WI38 (cell line): Measurements from ENCODE around the gene SAXO2.
"Not testable (repeated sequence)": the region's sequence is repeated elsewhere in the genome, so short reads cannot be mapped to it uniquely, and the experiment has no call there.

Experiments
- H3K4me3 ChIP-seq: 2 replicates; pipeline ENCODE4 v1.5.1; 2011; ENCODE audit warnings: low read depth, mild to moderate bottlenecking, control low read depth, low read length
- TF ChIP-seq, protein P1 (sequence below): IDR thresholded peaks from 2 replicates; pipeline ENCODE4 v1.5.1; 2012; ENCODE audit warnings: low read depth, mild to moderate bottlenecking, control low read depth, low read length

SAXO2 gene

DNA sequence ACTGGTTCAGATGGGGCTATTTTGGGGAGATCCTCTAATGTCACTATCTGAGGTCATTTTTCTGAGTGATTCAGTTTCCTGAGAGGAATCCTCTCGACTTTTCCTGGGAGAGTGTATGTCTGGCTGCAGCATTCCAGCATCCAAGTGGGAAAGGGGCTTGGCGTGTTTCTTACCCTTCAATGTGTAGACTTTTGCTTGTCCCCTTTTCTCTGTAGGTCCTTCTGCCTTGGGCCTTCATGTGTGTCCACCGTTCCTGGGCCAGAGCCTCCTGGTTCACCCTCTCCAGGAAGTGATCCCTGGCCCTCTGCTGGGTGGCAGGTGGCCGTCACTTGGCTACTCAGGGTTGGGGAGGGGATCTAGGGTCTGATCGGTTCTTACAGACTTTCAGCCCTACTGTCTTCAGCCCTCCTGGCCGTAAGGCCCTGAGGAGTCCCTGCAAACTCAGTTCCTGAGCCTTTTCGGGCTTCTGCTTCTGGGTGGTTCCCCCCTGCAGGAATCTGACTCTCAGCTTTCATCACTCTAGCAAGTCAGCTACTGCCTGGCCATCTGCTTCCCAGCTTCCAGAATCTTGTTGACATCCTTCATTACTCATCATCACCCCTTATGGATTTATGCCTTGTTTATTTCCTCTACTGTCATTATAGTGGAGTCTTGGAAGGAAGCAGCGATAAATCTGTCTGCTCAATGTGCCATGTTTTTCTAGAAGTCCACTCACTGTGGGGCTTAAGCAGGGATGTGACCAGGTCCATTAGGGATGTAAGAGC, 50.1 kb downstream of the SAXO2 start:
- TF ChIP-seq, protein P1, sequence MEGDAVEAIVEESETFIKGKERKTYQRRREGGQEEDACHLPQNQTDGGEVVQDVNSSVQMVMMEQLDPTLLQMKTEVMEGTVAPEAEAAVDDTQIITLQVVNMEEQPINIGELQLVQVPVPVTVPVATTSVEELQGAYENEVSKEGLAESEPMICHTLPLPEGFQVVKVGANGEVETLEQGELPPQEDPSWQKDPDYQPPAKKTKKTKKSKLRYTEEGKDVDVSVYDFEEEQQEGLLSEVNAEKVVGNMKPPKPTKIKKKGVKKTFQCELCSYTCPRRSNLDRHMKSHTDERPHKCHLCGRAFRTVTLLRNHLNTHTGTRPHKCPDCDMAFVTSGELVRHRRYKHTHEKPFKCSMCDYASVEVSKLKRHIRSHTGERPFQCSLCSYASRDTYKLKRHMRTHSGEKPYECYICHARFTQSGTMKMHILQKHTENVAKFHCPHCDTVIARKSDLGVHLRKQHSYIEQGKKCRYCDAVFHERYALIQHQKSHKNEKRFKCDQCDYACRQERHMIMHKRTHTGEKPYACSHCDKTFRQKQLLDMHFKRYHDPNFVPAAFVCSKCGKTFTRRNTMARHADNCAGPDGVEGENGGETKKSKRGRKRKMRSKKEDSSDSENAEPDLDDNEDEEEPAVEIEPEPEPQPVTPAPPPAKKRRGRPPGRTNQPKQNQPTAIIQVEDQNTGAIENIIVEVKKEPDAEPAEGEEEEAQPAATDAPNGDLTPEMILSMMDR, result no peak
- no peak overlapping the region for H3K4me3 ChIP-seq

DNA sequence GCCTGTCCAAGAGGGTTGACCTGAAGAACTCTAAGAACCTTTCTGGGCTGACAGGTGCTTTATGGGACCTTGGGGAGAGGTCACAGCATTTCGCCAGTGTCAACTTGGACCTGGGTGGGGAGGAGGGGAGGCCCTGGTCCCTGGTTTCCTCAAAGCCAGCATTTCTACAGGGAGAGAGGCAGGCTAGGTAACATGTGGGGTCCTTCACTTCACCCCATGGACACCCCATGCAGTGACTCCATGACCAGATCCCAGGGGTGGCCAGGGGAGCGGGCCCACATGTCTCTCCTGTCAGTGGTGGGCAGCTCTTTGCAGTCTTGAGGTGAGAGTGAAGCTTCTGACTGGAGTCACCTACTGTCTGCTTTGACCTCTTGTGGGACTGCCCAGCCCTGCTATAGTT, 50.8 kb downstream of the SAXO2 start:
- TF ChIP-seq, protein P1, result no peak

GRCh38 chr15:82313951-82314768, 51.5 kb downstream of the SAXO2 start:
- not testable (repeated sequence) for H3K4me3 ChIP-seq

More for the DNA sequence above, 50.8 kb downstream of the SAXO2 start:
- no peak overlapping the region for H3K4me3 ChIP-seq

DNA sequence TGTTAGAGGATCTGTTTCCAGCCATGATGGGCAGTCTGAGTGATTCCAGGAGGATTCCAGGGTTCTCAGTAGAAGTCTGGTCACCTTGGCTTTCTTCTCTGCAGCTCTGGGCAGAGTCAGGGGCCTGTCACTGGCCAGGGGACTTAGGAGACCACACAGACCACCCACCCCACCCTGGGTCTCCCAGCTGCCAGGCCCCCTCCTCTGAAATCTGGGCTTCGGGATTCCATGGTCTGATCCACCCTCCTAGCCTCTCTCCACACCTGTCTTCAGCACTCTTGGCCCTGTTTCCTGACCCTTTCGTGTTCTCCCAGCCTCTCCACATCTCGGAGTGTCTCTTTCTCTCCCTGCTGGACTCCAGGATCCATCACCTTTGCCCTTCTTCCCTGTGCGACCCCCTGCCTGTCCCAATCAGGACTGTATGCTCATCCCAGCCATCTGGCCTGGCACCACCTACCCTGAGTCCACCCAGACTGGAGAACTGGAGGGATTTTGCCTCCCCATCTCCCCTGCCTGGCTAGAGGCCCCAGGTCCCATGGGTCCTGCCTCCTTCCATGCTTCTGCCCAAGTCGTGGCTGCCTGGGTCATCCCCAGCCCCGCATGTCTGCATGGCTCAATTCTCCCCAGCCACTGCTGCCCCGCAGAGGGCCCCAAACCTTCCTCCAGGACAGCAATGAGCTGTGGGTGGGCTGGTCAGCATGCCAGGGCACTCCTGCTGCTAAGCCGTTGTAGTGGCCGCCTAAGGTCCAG, 52.3 kb downstream of the SAXO2 start:
- no peak overlapping the region for H3K4me3 ChIP-seq
- TF ChIP-seq, protein P1, result no peak

GRCh38 chr15:82315519-82316246, 53.1 kb downstream of the SAXO2 start:
- TF ChIP-seq, protein P1, result no peak
- H3K4me3 ChIP-seq, result no peak overlapping the region

DNA sequence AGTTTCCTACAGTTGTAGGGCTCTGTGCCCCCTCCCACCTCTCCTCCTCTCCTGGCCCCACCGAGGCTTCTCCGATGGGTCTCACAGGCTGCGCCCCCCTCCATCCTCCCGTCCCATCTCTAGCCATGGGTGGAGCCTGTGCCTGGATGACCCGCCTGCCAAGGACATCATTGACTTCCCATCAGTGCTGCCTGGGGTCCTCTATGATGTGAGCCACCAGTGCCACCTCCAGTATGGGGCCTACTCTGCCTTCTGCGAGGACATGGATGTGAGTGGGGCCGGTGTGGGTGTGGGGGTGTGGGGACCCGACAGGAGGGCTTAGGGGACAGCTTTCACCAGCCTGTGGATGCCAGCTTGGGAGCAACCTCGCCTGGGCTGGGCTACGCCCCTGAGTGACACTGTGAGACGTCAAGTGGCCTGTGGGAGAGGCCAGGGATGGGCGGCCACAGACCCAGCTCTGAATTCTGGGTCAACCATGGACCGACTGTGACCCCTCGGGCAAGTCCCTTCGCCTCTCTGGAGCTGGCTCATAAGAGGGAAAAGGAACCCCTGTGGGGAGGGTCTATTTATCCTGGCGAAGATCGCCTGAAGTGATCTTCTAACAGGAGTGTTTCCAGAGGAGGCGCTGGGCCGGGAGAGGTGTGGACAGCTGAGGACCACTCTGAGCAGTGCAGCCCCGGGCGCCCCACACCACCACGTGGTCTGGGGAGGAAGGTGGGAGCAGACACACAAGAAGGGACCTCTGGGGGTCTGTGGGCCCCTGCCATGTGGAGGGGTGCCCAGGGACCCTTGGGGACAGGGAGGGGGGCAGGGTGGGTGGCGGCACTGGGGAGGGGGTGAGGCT, 53.9 kb downstream of the SAXO2 start:
- H3K4me3 ChIP-seq, result not testable (repeated sequence)

DNA sequence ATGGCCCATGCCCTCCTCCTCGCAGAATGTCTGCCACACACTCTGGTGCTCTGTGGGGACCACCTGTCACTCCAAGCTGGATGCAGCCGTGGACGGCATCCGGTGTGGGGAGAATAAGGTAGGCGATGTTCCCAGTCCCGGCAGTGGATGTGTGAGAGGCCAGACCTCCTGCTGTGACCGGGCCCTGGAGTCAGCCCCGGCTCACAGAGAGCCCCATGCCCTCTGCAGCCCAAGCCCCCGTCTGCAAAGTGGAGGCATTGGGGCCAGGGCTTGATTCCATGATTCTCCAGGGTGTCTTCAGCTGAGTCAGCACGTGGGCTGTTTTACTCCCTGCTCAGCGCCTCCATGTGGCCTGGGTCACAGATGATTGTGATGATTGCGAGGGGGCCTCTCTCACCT, 54.5 kb downstream of the SAXO2 start:
- TF ChIP-seq, protein P1, result no peak
- H3K4me3 ChIP-seq, result no peak overlapping the region

- not testable (repeated sequence) for H3K4me3 ChIP-seq
Measured at GRCh38 chr15:82317516-82317915, 54.9 kb downstream of the SAXO2 start.

DNA sequence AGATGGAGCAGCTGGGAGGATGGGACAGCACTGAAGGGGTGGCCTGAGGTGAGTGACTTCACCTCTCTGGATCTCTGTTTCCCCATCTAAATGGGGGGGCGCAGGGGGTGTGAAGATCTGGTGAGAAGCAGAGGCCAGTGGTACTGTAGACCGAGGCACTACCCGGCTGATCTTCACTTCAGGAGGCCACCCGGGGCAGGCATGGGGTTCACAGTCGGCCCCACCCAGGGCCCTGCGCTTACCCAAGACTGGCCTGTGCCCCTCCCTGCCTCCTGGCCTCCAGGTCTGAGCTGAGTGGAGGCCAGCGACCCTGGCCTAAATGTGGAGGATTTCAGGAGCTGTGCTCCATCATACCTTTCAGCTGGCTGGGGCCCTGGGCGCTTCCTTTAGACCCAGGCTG, 55.7 kb downstream of the SAXO2 start:
- not testable (repeated sequence) for H3K4me3 ChIP-seq

GRCh38 chr15:82319522-82320278, 57.1 kb downstream of the SAXO2 start:
- not testable (repeated sequence) for H3K4me3 ChIP-seq

GRCh38 chr15:82320861-82321260, 58.2 kb downstream of the SAXO2 start:
- H3K4me3 ChIP-seq, result not testable (repeated sequence)
